HG02763 (cell line): ENCODE data around the gene NKD2.
"Not testable (repeated sequence)": the region's sequence is repeated elsewhere in the genome, so short reads cannot be mapped to it uniquely, and the experiment has no call there.

Source experiments
- ATAC-seq: cut with Tn5 transposase; IDR thresholded peaks from one replicate; pipeline ENCODE4 v1.9.1; 2021; ENCODE audit warnings: mild to moderate bottlenecking, moderate library complexity; ENCODE audit not compliant: unreplicated experiment

Gene NKD2

GRCh38 chr5:999032-999501 is 9.5 kb upstream of the NKD2 start:
- no peak for ATAC-seq

GRCh38 chr5:999724-1000123 is 8.9 kb upstream of the NKD2 start:
- no peak for ATAC-seq

- no peak for ATAC-seq
These were observed 8.3 kb upstream of the NKD2 start for GRCh38 chr5:1000329-1000728.

- ATAC-seq: not testable (repeated sequence)
These were observed 7.8 kb upstream of the NKD2 start for GRCh38 chr5:1000831-1001230.

GRCh38 chr5:1001406-1002270 is 7.0 kb upstream of the NKD2 start:
- ATAC-seq: no peak

- no peak for ATAC-seq
These were observed 6.4 kb upstream of the NKD2 start for GRCh38 chr5:1002271-1002546.

- no peak for ATAC-seq
These were observed 5.8 kb upstream of the NKD2 start for GRCh38 chr5:1002836-1003235.

- ATAC-seq: no peak
These were observed 5.2 kb upstream of the NKD2 start for GRCh38 chr5:1003296-1003937.

GRCh38 chr5:1004461-1005248 is 3.9 kb upstream of the NKD2 start:
- ATAC-seq: no peak

- no peak for ATAC-seq
These were observed 3.3 kb upstream of the NKD2 start for GRCh38 chr5:1005249-1005851.

- no peak for ATAC-seq
These were observed 2.5 kb upstream of the NKD2 start for GRCh38 chr5:1005904-1006655.

GRCh38 chr5:1006656-1007071 is 1.9 kb upstream of the NKD2 start:
- no peak for ATAC-seq

GRCh38 chr5:1007221-1007680 is 1.4 kb upstream of the NKD2 start:
- no peak for ATAC-seq

- ATAC-seq: no peak
These were observed 736 bp upstream of the NKD2 start for GRCh38 chr5:1007681-1008450.

GRCh38 chr5:1009359-1010180 is 968 bp downstream of the NKD2 start:
- no peak for ATAC-seq

GRCh38 chr5:1010181-1010510 is 1.5 kb downstream of the NKD2 start:
- no peak for ATAC-seq

- ATAC-seq: no peak
These were observed 2.0 kb downstream of the NKD2 start for GRCh38 chr5:1010641-1011046.

- ATAC-seq: no peak
These were observed 2.6 kb downstream of the NKD2 start for GRCh38 chr5:1011226-1011631.

GRCh38 chr5:1011741-1012312 is 3.2 kb downstream of the NKD2 start:
- no peak for ATAC-seq
